D721Med (cell line): ENCODE data around the gene GPR137B.
"Not testable (repeated sequence)": the region's sequence is repeated elsewhere in the genome, so short reads cannot be mapped to it uniquely, and the experiment has no call there.

Experiments
- DNase-seq: peaks from one replicate; pipeline ENCODE4 v3.0.0; 2011; ENCODE audit warnings: low spot score; ENCODE audit not compliant: insufficient read length
- FAIRE-seq: peaks from 2 replicates; lab custom pipeline; 2011; peaks lifted over from hg19 to GRCh38; lab: Jason Lieb, UNC
- CTCF ChIP-seq: IDR thresholded peaks from 2 replicates; pipeline ENCODE4 v1.5.1; 2012; ENCODE audit warnings: mild to moderate bottlenecking, control low read depth; ENCODE audit not compliant: insufficient read depth; ENCODE audit errors: missing control alignments

Gene GPR137B

DNA sequence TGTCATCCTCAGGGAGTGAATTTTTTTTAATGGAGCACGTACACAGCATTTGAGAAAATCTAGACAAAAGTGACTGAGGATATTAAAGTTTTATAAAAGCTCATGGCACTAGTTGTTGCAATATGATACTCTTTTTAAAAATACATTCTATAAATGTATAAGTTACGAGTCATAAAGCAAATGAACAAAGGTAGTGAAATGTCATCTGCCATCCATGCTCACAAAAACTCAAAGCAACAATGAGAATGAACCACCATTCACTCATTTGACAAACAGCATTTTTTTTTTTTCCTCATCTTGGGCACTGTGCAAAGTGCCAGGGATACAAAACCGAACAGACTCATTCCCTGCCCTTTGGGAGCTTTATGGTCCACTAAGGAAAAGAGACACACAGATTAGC lies 38.7 kb downstream of the GPR137B start:
- FAIRE-seq, result peak; percentile 6
- DNase-seq, result no peak

DNA sequence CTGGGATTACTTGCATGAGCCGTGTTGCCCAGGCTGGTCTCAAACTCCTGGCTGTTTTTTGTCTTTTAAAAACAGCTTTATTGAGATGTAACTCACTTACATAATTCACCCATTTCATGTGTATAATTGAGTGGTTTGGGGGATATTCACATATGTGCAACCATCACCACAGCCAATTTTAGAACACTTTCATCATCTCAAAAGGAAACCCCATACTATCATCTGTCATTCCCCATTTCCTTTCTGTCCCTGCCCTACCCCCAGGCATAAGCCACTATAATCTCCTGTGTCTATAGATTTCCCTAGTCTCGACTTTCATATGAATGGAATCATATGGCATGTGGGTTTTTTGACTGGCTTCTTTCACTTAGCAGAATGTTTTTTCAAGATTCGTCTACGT lies 43.3 kb downstream of the GPR137B start:
- DNase-seq, result no peak
- peak; percentile 69 for FAIRE-seq
- TF ChIP-seq CTCF, result no peak

More for the DNA sequence above, 38.7 kb downstream of the GPR137B start:
- TF ChIP-seq CTCF, result no peak

DNA sequence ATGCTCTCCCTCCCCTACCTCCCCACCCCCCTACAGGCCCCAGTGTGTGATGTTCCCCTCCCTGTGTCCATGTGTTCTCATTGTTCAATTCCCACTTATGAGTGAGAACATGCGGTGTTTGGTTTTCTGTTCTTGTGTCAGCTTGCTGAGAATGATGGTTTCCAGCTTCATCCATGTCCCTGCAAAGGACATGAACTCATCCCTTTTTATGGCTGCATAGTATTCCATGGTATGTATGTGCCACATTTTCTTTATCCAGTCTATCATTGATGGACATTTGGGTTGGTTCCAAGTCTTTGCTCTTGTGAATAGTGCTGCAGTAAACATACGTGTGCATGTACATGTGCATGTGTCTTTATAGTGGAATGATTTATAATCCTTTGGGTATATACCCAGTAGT lies 44.1 kb downstream of the GPR137B start:
- not testable (repeated sequence) for DNase-seq

GRCh38 chr1:236188084-236188483 lies 45.7 kb downstream of the GPR137B start:
- not testable (repeated sequence) for FAIRE-seq, DNase-seq

More for the DNA sequence above, 44.1 kb downstream of the GPR137B start:
- not testable (repeated sequence) for FAIRE-seq

GRCh38 chr1:236193184-236193583 lies 50.8 kb downstream of the GPR137B start:
- FAIRE-seq (no peak), DNase-seq (no peak)
- TF ChIP-seq CTCF, result no peak

DNA sequence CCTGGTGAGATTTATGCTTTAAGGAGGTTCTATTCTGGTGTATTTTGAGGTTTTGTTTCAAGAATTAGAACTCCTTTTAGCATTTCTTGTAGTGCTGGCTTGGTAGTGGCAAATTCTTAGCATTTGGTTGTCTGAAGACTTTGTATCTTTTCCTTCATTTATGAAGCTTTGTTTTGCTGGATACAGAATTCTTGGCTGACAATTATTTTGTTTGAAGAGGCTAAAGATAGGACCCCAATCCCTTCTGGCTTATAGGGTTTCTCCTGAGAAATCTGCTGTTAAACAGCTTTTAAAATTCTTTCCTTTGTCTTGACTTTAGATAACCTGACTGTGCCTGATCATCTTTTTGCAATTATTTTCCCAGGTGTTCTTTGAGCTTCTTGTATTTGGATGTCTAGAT lies 58.6 kb downstream of the GPR137B start:
- no peak for DNase-seq
- TF ChIP-seq CTCF, result no peak
- FAIRE-seq, result no peak

- no peak for FAIRE-seq
- TF ChIP-seq CTCF, result no peak
- DNase-seq, result no peak
These were observed 59.4 kb downstream of the GPR137B start for GRCh38 chr1:236201786-236202185.

DNA sequence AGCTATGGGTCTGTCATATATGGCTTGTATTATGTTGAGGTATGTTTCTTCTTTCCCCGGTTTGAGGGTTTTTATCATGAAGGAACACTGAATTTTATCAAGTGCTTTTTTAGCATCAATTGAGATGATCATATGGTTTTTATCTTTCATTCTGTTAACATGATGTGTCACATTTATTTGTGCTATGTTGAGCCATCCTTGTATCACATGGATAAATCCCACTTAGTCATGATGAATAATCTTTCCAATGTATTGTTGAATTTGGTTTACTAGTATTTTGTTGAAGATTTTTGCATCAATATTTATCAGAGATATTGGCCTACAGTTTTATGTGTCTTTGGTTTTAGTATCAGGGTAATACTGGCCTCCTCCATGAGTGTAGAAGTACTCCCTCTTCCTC lies 61.7 kb downstream of the GPR137B start:
- TF ChIP-seq CTCF, result no peak
- FAIRE-seq, result peak; percentile 35
- no peak for DNase-seq
